Epithelial cell of esophagus (primary cell): ENCODE data around the gene USP15.

Experiments
- DNase-seq: peaks from one replicate; pipeline ENCODE4 v3.0.0; 2010; ENCODE audit warnings: low read depth
- H3K4me3 ChIP-seq: 2 replicates; pipeline ENCODE4 v1.5.1; 2011; ENCODE audit warnings: mild to moderate bottlenecking, low read length, control low read depth
- TF ChIP-seq, protein P1 (sequence below): IDR thresholded peaks from 2 replicates; pipeline ENCODE4 v1.5.1; 2011; ENCODE audit warnings: low read depth, mild to moderate bottlenecking, low read length, control low read depth, inconsistent platforms; ENCODE audit not compliant: insufficient read depth; ENCODE audit errors: missing control alignments

Gene USP15

DNA sequence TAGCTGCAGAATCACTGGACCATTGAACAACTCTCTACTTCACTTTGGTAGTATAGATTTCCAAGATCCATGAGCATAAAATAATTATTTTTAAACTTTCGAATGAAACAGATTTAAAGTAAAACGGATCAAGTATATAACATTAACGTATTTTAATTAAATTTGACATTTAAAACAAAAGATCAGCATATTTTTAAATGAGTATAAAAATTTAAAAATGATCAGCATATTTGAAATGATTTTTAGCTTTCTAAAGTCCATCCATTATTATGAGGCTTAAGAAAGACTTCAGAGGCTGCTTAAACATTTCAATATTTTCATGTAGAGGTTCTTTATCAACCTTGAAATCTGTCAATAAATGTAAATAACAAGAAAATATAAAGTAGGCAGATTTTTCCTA lies 5.2 kb upstream of the USP15 start:
- no peak for DNase-seq
- TF ChIP-seq, protein P1, sequence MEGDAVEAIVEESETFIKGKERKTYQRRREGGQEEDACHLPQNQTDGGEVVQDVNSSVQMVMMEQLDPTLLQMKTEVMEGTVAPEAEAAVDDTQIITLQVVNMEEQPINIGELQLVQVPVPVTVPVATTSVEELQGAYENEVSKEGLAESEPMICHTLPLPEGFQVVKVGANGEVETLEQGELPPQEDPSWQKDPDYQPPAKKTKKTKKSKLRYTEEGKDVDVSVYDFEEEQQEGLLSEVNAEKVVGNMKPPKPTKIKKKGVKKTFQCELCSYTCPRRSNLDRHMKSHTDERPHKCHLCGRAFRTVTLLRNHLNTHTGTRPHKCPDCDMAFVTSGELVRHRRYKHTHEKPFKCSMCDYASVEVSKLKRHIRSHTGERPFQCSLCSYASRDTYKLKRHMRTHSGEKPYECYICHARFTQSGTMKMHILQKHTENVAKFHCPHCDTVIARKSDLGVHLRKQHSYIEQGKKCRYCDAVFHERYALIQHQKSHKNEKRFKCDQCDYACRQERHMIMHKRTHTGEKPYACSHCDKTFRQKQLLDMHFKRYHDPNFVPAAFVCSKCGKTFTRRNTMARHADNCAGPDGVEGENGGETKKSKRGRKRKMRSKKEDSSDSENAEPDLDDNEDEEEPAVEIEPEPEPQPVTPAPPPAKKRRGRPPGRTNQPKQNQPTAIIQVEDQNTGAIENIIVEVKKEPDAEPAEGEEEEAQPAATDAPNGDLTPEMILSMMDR: no peak

DNA sequence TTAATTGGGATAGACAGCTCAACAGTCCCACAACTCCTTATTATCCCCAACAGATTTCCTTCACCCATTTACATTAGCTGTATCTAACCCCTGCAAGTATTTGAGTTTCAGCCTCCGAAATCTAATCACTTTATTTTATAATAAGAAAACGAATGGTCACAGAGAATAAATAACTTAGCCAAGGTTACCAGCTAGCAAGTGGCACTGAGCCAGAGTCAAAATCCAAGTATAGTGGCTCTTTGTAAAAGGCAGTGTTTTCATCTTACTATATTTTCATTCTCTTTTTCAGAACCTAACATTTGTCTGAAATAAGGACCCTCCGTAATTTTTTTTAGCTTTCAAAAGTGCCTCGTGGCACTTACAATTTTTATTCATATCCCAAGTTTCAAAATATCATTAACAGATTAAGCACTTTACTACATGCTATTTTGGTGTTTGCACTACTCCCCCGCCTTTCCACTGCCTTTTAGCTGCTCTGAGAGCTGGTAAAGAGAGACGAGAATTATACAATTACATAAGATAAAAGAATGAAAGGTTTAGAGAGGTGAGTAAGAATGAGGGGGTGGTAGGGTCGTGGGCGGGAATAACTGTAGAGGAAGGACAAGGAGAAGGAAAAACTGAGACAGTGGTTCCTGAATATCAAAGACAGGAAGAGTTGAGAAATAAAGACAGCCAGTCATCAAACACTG lies 3.7 kb upstream of the USP15 start:
- DNase-seq: peak; percentile 64
- H3K4me3 ChIP-seq: no peak overlapping the region
- TF ChIP-seq, protein P1: no peak

More for the DNA sequence above, 5.2 kb upstream of the USP15 start:
- H3K4me3 ChIP-seq: no peak overlapping the region

GRCh38 chr12:62258231-62258630 lies 2.0 kb upstream of the USP15 start:
- TF ChIP-seq, protein P1: no peak
- DNase-seq: no peak
- no peak overlapping the region for H3K4me3 ChIP-seq

- TF ChIP-seq, protein P1: peak; percentile 3
- peak overlapping the region; percentile 97 for H3K4me3 ChIP-seq
- no peak for DNase-seq
These were observed 1.1 kb upstream of the USP15 start for GRCh38 chr12:62258941-62259630.

GRCh38 chr12:62259631-62259992 lies 592 bp upstream of the USP15 start:
- no peak for DNase-seq

GRCh38 chr12:62260733-62261683 lies 804 bp downstream of the USP15 start:
- TF ChIP-seq, protein P1: no peak
- peak; percentile 54 for DNase-seq

More at GRCh38 chr12:62259631-62259992, 592 bp upstream of the USP15 start:
- TF ChIP-seq, protein P1: no peak
- peak overlapping the region; percentile 97 for H3K4me3 ChIP-seq

More at GRCh38 chr12:62260733-62261683, 804 bp downstream of the USP15 start:
- peak overlapping the region; percentile 97 for H3K4me3 ChIP-seq
